VCaP (cell line): ENCODE results near the gene KLHL29.

Experiments
- H3K27ac ChIP-seq: fragments of 450-650 bp; 2 replicates; pipeline ENCODE4 v1.5.1; 2017
- CTCF ChIP-seq: fragments of 450-650 bp; conservative IDR thresholded peaks from 2 replicates; pipeline ENCODE4 v1.5.1; 2017; ENCODE audit warnings: mild to moderate bottlenecking, moderate library complexity

KLHL29 gene

GRCh38 chr2:23350041-23350791 is 34.8 kb upstream of the KLHL29 start:
- TF ChIP-seq CTCF, result no peak
- no peak overlapping the region for H3K27ac ChIP-seq

GRCh38 chr2:23350792-23351355 is 34.1 kb upstream of the KLHL29 start:
- no peak for TF ChIP-seq CTCF
- no peak overlapping the region for H3K27ac ChIP-seq

DNA sequence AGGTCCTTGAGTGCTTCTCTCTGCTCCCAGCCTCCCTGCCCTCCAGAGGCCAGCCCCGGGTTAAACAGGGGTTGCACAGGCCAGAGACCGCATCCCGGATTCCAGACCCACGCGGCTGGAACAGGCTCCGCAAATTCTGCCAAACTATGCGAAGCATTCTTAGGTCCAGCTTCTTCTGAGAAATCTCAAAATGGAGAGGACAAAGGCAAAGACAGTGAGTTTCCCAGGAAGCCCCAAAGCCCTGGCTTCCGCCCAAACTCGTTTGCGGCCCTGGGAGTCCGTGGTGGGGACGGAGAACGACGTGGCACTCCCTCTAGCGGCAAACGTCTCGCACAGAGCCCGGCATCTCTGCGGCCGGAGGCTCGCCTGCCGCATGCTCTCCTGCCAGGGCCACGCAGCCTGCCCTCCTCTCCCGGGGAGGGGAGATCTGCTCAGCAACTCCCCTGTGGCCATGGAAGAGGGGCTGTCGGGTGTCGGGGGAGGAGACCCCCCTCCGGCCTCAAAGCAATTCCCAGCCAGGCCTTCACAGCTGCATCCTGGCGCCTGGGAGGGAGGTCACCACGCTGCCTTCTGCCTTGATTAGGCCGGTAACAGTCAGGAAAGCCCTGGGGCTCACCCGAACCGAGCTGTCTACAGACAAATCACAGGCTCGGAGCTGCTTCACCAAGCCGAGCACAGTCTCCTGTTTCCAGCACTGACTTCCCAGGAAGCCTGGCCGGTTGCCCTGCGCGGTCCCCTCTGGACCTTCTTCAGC is 33.4 kb upstream of the KLHL29 start:
- peak; percentile 92 for TF ChIP-seq CTCF
- no peak overlapping the region; the same call in 1 of the 2 replicates for H3K27ac ChIP-seq

GRCh38 chr2:23354554-23354953 is 30.4 kb upstream of the KLHL29 start:
- no peak for TF ChIP-seq CTCF
- no peak overlapping the region for H3K27ac ChIP-seq

DNA sequence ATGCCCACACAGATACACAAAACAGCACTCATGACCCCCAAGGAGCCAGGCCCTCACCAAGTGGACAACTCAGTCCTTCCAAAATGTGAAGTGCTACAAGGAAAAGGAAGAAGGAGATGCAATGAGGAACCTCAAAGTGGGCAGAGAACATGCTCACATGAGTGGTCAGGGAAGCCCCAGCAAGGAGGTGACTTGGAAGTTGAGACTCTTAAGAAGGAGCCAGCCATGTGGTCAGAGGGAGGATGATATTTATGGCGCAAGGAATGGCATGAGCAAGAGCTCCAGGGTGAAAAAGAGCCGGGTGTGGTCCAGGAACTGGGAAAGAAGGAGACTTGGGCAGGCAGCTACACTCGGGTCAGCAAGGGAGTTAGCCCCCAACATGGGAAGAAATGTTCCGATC is 30.0 kb upstream of the KLHL29 start:
- H3K27ac ChIP-seq, result no peak overlapping the region
- no peak for TF ChIP-seq CTCF

DNA sequence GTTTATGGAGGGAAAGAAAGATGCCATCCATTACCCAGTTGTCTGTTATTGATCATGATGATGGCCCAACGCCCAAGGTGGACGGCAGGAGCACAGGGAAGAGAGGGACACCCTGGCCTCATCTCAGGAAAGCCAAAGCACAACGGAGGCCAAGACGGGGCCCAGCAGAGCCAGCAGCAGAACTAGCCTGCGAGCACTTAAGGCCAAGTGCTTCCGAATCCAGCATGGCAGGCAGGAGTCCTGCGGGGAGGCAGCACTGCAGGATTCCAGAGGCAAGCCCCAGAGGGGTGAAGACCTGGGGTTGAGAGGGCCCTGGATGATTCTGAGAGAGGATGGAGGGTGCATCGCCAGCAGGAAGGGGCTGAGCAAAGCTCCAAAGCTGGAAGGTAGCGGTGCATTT is 28.3 kb upstream of the KLHL29 start:
- H3K27ac ChIP-seq, result no peak overlapping the region
- TF ChIP-seq CTCF, result no peak
